Activated gamma-delta T cell treated with anti-CD3 and anti-CD28 coated beads, Interleukin-2, amount 50 U/mL, for 16 hours (primary cell): ENCODE measurements around the gene MYLK3.
"Not testable (repeated sequence)": the region's sequence is repeated elsewhere in the genome, so short reads cannot be mapped to it uniquely, and the experiment has no call there.

ENCODE experiments used
- DNase-seq: peaks from one replicate; pipeline ENCODE4 v3.0.0-alpha.2; 2020; ENCODE audit warnings: low read depth

Gene MYLK3

GRCh38 chr16:46689365-46690280 is 58.5 kb downstream of the MYLK3 start, which contains the start of gene ORC6:
ORC6 (plus strand) TSS chr16:46689659; CDS start chr16:46689706, 47 bp downstream.
- peak; percentile 97 for DNase-seq

DNA sequence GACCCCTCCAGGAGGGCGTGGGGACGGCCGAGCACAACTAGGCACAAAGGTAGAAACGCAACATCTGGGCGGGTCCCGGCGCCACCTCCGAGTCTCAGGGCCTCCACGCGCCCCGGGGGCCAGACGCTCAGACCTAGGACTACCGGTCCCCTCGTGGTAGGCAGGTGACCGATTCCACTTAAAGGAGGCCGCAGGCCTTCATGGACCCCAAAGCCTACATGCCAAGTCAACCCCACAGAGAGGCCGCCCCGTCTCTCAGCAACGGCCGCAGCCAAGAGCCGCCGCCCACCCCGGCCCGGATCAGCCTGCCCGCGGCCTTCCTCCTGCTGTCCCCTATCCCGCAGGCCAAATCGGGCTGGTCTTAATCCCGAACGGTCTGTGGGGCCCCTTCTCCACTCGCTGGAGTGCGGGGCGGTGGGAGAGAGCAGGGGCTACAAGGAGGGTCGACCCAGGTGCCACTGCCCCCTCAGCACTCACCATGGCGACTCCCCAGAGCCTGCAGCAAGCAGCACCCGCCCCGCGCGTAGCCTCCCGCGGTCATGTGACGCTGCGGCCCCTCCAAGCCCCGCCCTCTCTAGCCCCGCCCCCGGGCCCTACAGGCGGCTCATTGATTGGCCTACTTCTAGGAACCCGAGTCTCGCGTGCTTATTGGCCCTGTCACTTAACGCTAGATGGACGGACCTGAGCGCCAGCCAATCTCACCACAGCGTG is 59.3 kb downstream of the MYLK3 start, which contains the start of gene VPS35:
VPS35 (minus strand) TSS at position 525 of the 711 bp plus-strand sequence; CDS start at position 480, 45 bp downstream.
- DNase-seq = peak; percentile 100

- DNase-seq = no peak
Observed at GRCh38 chr16:46688101-46688653, 60.0 kb downstream of the MYLK3 start.

GRCh38 chr16:46687486-46687885 is 60.7 kb downstream of the MYLK3 start:
- no peak for DNase-seq

- no peak for DNase-seq
Observed at GRCh38 chr16:46686815-46687473, 61.2 kb downstream of the MYLK3 start.

GRCh38 chr16:46681867-46682266 is 66.3 kb downstream of the MYLK3 start:
- not testable (repeated sequence) for DNase-seq

DNA sequence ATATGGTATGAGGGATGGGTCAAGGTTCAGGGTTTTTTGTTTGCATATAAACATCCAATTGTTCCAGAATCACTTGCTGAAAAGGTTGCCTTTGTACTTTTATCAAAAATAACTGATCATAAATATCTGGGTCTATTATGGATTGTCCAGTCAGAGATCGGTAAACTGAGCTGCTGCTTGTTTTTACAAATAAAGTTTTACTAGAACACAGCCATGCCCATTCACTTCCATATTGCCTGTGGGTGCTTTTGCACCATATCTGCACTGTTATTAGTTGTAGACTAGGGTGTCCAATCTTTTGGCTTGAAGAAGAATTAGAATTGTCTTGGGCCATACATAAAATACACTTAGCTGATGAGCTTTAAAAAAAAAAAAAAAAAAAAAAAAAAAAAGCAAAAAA is 70.2 kb downstream of the MYLK3 start:
- DNase-seq = not testable (repeated sequence)

DNA sequence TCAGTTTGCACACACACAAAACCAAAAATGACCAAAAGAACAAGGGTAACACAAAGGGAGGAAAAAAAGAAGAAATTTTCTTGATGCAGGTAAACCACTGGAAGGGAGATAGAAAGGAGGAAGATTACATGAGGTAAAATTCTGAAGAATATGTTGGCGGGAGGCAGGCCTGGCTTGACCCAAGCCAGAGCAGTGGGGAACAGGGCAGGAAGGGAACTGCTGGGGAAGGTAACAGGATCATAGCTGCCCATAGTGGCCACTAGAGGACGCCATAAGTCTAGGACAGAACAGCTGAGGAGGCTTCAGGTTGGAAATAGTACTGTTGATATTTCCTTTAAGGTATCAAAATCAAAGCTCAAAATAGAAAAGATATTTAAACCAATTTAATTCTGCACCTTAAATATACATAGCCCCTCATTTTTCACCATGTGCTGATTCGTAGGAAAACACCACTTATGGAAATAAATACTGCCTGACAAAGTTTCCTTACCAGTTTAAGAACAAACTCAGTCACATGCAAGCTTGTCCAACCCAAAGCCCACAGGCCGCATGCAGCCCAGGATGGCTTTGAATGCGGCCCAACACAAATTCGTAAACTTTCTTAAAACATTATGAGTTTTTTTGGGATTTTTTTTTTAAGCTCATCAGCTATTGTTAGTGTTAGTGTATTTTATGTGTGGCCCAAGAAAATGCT is 74.7 kb downstream of the MYLK3 start:
- DNase-seq = no peak

DNA sequence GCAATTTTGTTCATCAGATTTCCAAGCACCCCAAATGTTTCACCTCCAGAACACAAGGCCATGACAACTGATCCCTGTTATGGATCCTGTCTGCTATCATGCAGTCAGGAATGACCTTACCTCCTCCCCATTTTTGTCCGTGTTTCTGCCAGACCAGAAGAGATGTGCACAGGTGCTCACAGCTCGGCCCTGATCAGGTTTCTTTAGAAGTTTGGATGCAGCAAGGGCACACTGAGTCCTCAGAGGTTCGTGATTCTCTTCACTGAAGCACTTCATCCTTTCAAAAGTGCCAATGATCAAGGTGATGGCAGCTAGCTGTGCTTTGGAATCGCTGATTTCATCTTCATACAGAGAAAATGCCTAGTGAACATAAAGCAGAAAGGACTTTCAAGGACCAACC is 86.0 kb downstream of the MYLK3 start:
- no peak for DNase-seq

DNA sequence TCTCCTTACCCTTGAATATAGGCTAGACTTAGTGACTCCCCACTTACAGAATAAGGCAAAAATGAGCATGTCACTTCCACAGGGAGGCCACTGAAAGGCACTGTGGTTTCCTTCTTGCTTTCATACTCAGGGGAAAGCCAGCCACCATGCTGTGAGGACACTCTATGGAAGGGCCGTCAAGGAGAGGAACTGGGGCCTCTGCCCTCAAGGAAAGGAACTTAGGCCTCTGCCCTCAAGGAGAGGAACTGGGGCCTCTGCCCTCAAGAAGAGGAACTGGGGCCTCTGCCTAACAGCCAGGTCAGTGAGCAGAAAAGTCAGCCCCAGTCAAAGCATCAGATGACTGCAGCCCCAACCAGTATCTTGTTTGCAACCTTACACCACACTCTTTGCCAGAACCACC is 89.2 kb downstream of the MYLK3 start:
- DNase-seq = no peak
